Midbrain (tissue), 1 donor: Measurements from ENCODE around the gene RPL12.

Experiments
- DNase-seq: peaks from one replicate; lab custom pipeline; 2025; lab: John Stamatoyannopoulos, UW

Gene RPL12

DNA sequence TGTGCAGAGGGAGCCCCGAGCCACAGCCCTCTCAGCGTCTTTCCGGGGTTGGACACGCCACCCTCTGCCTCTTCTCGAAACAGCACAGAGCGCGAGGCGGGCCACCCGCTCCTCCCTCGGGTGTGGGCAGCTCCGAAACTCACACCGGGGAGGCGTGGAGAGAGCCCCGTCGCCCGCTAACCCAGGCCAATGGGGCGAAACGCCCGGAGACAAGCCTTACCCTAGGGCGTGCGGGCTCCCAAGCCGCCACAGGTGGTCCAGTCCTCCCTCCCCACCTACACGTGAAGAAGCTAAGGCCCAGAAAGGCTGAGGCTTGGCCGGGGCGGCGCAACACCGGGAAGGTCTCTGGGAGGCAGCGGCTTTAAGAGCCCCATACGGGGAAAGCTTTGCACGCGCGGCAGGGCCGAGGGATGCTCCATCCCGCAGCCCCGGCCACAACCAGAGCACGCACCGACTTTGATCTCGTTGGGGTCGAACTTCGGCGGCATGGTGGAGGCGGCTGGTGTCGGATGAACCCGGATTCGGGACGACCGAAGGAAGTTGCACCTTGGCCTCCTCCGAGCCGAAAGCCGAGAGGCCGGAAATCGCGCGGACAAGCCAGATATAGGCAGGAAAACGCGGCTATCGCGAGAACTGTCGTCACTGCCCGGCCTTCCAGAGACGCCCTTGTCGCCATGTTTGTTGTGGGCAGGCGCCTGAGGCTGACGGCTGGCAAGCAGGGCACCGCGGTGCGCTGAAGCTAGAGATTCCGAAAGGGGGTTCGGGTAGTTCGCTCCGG lies at the start of gene RPL12, which contains the start of gene LRSAM1:
Gene RPL12, minus strand, starts transcription at position 577 of the 778 bp plus-strand sequence. Its CDS starts 89 bp downstream, at position 488.
Gene LRSAM1, plus strand, starts transcription at position 681 of the 778 bp plus-strand sequence. CDS start 3,018 bp downstream, outside the sequence.
- peak; percentile 95 for DNase-seq

DNA sequence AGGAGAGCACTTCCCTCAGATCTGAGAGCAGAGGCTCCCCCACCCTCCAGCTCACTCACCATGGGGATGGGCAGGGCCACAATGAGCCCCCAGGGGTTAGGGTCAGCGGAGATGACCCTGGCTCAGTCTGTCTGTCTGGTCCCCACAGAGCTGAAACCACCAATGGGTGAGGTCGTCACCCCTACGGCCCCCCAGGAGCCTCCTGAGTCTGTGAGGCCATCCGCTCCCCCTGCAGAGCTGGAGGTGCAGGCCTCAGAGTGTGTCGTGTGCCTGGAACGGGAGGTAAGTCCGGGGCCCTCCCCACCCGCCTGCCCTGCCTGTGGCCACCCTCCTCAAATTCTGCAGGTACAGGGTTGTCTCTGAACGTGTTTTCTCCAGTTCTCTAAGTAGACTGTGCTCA lies 49.7 kb upstream of the RPL12 start:
- DNase-seq, result no peak

DNA sequence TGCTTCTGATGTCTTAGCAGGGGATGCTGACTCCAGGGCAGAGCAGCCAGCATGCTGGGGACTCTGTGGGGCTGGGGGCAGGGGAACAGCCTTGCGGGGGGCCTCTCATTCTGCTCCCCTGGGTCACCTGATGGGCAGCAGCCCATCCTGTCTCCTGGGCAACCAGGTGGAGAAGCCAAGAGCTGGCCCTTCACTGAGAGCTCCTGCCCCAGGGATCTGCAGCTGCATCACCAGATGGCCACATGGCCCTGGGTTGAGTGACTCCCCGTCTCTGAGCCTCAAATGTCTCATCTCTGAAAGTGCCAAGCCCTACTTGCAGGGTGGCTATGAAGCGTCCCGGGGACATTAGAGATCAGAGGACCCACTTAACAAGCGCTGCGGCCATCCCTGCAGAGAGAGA lies 49.2 kb upstream of the RPL12 start:
- no peak for DNase-seq

DNA sequence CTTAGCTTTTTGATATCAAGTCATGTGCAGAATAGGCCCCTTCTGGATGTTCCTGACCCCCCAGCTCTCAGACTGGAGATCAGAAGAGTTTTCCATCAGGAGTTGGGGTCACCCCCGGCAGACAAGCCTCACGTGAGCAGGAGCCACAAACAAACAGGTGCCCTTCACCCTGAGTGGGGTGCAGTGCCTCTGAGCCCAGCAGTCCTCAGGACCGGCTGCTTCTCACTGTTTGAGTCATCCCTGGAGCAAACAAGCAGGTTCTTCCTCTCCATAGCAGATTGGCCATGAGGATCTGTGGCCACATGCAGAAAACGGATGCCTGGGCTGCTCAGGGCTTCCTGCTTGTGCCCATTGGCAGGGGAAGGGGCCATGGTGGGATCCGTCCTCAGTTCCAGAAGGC lies 47.1 kb upstream of the RPL12 start:
- DNase-seq, result no peak

DNA sequence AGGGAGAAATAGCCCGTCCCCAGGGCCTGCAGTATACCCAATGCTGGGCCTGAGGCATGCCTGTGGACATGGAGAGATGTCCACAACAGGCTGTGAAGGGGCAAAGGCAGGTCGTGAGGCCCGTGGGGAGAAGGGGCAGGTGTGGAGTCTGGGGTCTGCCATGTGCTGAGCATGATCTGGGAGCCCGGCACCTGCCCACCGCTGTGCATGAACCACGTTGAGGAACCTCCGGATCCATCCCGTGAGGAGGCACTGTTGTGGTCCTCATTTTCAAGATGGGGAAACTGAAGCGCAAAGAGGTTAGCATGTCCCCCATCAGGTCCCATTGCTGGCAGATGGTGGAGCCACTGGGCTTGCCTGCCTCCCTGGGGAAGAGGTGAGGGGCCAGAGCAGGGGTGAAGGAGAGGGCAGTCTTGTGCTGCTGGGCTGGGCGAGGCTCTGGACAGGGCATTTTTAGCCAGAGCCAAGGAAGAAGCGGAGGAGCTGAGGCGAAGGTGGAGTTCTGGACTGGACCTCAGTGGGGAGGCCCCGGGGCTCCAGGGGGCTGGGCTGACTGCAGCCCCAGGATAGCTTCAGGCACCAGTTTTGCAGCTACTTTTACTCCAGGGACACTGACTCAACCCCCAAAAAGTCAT lies 46.6 kb upstream of the RPL12 start:
- DNase-seq, result no peak

DNA sequence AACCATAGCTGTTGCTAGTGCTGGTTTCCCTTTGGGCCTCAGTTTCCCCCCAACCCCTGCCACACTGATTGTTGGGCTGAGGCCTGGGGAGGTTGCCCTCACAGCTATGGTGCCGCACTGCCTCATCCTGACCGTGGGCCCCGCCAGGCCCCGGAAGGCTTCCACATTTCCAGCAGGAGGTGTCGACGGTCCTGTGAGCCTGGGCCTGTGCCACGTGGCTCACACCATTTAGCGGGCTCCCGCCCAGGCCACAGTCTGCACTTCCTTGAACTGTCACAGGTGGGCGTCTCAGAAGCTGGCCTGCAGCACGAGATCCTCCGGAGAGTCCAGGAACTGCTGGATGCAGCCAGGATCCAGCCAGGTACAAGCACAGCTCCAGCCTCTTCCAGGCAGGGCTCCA lies 45.8 kb upstream of the RPL12 start:
- DNase-seq, result no peak

DNA sequence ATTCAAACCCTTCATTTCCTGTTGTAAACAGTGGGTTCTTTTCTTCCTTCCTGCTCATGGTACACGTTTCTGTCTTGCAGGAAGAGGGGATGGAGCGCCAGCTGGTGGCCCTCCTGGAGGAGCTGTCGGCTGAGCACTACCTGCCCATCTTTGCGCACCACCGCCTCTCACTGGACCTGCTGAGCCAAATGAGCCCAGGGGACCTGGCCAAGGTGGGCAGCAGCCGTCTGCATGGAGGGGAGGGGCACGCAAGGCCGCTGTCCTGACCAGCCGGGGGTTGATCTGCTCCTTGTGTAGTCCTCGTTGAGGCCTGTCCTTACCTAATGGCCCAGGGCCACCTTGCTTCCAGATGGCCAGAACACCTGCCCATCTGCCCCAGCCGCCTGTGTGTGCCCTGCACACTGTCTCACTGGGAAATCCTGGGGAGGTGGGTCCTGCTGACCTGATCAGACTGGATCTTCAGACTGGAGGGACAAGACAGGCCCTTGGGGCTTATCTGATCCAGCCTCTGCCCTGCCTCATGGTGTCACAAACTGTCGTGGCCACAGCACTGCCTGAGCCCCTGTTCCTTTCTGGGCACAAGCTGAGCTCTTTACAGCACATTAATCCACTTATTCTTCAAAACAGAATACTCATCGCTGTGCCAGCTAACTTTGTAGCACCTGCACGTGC lies 44.8 kb upstream of the RPL12 start:
- DNase-seq, result no peak

DNA sequence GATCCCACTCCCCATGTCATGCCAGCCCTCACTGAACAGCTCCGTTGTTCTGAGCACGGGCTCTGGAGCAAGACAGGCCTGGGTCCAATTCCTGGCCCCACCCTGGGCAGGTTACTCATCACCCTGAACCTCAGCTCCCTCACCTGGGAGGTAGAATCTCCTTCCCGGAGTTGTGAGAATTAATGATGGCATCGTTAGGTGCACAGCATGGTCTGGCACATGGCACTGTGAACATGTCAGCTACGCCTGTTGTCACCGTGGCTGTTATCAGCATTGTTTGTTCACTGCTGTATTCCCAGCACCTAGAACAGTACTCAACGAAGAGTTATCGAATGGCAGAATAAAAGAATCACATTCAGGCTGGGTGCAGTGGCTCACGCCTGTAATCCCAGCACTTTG lies 43.1 kb upstream of the RPL12 start:
- DNase-seq, result no peak

DNA sequence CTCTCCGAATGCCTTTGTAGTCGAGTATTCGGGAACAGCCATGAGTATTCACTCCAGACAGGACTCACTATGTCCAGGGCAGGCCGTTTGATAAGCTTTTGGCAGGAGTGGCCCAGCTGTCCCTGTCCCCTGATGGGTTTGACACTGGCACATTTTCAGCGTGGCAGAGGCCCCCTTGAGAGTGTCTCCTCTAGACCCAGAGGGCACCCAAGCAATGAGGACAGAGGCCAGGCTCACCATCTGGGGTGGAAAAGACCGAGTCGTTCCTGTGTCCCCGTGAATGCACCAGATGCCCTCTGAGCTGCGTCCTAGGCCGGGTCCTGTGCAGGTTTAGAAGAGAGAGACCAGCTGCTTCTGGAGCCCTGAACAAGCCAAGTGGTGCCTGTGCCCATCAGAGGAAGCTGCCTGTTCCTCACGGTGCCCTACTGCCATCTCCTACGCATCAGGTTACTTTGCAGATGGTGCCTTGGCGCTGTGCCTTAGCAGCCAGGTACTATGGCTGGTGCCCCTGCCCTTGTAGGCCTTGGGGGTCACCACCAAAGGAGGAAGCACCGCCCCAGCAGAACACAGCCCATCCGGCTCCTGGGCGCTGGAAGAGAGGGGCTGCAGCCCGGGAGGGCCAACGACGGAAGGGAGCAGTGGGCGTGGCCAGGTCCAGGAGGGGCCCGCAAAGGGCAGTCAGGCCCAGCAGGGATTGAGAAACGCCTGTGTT lies 42.5 kb upstream of the RPL12 start:
- no peak for DNase-seq

DNA sequence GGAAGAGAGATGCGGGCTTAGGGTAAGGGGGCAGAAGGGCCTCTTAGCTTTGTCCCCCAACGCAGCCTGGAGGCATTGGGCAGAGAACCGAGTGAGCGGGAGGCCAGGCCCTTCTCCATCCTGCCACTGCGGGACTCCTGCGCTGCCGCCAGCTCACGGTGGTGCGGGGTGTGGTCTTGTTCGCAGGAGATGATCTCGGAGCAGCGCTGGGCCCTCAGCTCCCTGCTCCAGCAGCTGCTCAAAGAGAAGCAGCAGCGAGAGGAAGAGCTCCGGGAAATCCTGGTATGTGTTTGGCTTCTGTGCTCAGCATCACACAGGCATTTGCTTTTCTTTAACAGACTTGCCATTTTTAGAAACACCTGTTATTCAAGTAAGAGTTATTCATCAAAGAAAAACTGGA lies 41.4 kb upstream of the RPL12 start:
- no peak for DNase-seq

DNA sequence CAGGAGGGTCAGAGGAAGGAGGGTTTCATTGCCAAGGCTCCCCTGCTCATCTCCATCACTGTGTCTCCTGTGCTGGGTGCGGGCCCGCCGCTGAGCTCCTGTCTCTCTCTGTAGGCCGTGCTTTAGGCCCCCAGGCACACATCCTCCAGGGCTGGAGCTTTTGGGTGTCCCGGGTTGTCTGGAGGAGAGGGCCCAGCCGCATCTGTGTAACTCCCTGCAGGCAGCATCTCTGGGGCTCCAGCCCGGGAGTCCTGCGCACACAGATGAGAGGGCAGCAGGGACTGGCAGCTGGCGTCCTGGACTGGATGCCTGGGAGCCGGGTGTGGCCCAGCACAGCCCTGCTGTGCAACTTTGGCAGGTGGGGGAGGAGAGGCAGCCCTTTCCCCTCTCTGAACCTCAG lies 40.3 kb upstream of the RPL12 start:
- no peak for DNase-seq

DNA sequence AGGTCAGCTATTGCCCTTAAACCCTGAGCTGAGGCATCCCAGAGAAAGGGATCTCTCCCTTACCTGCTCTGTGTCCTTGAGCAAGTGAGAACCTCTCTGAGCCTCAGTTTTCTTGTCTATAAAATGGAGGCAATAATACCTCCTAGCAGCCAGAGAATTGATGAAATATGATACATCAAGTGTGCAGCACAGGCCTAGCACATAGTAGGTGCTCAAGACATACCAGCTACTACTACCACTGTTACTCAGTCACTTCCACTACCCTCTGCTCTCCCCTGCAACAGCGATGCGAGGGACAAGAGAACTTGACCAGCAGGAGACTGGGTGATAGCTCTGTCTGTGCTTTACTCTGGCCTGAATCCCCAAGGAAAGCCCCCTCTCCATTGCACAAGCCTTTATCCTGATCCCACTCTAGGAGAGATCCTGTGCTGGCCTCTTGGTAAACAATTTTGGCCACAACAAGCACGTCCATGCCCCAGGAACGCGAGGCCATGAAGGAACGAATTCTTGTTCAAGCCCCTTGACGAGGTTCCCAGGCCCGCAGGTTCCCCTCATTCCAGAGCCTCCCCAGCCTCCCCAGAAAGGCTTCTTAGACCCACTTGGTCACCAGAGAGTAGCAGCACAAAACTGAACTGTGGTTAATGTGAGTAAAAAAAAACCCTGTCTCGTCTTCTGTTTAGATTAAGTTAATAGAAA lies 39.5 kb upstream of the RPL12 start:
- DNase-seq, result no peak

DNA sequence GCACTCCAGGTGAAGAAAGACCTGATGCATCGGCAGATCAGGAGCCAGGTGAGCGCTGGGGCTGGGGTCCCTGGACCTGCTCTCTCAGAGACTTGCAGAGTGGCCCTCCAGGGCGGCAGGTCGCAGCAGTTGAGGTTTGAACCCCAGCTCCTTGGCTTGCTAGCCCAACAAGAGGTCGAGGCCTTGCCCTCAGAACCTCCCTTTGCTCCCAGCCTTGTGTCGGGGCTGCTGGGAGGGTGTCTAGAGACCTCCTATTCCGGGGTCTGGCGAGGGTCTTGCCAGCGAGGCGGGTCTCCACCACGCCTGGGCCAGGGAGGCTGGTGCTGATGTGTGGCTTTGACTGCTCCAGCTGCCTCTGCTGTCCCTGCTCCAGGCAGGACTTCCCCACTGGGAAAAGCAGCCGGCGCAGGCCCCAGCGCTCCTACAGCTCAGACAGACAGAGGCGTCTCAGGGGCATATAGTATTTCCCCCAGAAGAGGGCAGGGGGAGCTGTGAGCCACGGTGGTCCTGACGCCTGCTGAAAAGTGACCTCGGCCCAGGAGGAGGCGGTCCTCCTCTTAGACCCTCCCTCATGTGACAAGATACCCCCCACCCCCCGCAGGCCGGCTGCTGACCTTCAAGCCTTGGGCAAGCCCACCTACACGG lies 38.4 kb upstream of the RPL12 start:
- DNase-seq, result no peak

DNA sequence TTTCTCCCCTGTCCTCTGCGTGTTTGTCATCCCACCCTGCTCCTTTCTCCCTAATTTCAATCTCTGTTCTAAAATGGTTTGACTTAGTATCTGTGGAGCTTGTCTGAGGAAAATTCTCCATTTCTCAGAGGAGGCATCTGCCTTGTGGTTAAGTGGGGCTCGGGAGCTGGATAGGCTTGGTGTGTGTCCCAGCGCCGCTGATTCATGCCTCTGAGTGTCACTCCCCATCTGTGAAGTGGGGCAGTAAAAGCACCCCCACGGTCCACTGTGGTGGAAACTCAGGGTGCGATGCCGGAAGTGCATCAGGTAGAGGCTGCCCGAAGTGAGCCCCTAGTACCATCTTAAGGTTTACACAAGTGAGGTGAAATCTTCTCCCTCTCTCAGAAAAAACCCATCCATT lies 37.7 kb upstream of the RPL12 start:
- DNase-seq, result no peak

DNA sequence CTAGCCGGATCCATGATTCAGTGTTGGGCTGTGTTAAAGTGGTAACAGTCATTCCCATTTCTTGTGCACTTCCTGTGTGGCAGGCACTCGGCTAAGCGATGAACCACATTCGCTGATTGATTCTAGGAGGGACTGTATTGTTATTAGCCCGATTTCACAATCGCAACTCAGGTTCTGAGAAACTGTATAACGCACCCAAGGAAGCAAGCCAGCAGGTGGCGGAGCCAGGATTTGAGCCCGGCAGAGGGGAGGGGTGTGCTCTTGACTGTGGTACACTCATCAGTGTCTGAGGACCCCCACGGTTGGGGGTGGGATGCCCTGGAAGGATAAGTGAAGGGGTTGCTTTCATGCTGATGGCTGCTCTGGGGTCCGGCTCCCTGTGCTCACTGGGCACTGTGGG lies 34.8 kb upstream of the RPL12 start:
- DNase-seq, result no peak

DNA sequence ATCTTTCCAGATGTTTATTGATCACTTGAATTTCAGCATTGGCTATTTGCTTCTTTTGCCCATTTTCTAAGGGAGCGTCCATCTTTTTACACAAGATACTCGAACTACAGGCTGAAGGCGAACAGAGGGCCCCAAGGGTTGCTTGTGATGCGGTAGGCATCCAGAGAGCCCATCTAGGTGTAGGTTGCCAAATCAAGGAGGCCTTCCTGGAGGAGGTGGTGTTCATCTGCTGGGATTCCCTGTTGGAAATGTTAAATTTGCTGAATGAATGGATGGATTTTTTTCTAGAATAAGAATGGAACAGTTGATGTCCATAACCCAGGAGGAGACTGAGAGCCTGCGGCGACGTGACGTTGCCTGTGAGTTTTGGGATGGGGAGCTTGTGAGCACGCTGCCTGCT lies 31.5 kb upstream of the RPL12 start:
- DNase-seq, result no peak

DNA sequence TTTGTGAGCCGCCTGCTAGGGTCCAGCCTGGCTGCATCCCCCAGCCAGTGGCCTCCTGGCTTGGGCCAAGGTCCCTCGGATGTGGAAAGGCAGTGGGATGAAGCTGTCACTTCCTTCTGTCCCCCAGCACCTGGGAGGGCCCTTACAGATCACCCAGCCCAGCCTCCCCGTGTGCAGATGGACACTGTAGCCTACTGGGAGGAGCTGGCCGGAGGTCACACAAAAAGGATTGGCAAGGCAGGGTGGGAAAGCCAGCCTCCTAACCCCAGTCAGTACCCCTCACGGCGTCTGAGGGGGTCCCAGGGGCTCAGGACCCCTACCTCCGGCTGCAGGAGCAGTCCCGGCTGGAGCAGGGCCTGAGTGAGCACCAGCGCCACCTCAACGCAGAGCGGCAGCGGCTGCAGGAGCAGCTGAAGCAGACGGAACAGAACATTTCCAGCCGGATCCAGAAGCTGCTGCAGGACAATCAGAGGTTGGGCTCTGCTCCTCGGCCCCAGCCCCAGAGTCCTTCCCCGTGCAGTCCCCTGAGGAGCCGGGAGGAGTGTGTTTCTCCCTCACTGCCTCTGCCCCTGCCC lies 28.4 kb upstream of the RPL12 start:
- DNase-seq, result no peak

DNA sequence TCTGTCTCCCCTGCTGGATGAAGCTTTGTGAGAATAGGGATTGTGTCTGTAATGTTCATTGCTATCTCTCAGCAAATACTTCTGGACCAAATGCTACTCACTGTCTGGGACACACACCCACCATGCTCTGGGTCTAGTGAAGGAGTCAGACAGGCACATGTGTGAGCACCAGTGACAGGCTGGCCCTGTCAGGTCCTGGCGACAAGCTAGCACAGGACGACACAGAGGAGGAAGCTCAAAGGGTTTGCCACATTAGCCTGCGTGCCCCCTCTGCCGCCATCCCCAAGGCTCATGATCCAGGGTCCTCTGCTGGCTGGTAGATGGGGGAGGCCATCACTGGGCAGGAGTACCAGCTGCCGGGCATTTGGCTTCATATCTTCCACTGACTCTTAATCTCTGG lies 23.4 kb upstream of the RPL12 start:
- no peak for DNase-seq

DNA sequence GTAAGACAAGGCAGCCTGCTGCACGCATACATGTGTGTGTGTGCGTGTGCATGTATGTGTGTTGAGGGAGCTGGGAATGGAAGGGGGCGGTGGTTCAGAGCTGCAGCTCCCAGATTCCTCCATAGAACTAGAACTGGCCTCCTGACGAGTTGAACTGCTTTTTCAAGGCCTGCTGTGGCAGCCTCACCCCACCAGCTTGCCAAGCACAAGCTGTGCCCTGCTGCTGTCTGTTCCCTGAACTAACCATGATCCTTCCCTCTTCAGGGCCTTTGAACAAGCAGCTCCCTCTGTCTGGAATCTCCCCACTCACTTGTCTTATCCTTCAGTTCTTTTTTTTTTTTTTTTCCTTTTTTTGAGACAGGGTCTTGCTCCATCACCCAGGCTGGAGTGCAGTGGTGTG lies 22.7 kb upstream of the RPL12 start:
- no peak for DNase-seq

DNA sequence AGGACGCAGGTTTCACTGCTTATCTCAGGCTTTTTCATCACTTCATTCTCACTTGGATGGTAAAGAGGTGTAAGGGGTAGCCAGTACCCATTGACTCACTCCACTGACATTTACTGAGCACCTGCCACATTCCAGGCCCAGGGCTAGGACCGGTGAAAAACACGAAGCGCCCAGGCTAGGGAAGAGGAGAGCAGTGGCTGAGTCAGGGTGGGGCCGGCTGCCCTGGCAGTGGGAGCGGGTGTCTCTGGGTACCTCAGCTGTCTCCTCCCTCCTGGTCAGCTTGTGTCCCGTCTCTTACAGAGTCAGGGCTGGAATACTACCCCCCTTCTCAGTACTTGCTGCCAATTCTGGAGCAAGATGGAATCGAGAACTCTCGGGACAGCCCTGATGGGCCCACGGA lies 22.3 kb upstream of the RPL12 start:
- DNase-seq, result no peak

DNA sequence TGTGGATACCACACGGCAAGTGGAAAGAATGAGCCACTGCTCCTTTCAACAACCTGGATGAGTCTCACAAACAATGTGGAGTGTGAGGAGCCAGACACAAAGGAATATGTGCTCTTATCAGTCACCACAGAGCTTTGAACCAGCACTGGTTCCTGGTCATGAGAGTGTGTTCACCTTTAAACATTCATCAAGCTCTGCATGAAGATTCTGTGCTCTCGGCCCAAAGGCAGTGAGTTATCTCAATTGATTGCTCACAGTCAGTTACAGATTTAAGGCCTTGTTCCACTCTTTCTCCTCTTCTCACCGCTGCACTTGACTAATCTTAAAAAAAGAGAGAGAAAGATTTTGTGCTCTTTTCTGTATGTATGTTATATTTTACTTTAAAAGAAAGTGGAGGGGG lies 19.5 kb upstream of the RPL12 start:
- DNase-seq, result no peak
